GM21576 (cell line): ENCODE results near the gene ZSCAN10.

Experiments used
- ATAC-seq: cut with Tn5 transposase; IDR thresholded peaks from one replicate; pipeline ENCODE4 v1.9.1; 2021; ENCODE audit warnings: mild to moderate bottlenecking, moderate library complexity; ENCODE audit not compliant: unreplicated experiment

ZSCAN10 gene

GRCh38 chr16:3049921-3050481, 49.1 kb downstream of the ZSCAN10 start:
- ATAC-seq = no peak

GRCh38 chr16:3047387-3047720, 51.7 kb downstream of the ZSCAN10 start:
- ATAC-seq = no peak

- no peak for ATAC-seq
Observed at GRCh38 chr16:3046641-3047386, 52.3 kb downstream of the ZSCAN10 start.

DNA sequence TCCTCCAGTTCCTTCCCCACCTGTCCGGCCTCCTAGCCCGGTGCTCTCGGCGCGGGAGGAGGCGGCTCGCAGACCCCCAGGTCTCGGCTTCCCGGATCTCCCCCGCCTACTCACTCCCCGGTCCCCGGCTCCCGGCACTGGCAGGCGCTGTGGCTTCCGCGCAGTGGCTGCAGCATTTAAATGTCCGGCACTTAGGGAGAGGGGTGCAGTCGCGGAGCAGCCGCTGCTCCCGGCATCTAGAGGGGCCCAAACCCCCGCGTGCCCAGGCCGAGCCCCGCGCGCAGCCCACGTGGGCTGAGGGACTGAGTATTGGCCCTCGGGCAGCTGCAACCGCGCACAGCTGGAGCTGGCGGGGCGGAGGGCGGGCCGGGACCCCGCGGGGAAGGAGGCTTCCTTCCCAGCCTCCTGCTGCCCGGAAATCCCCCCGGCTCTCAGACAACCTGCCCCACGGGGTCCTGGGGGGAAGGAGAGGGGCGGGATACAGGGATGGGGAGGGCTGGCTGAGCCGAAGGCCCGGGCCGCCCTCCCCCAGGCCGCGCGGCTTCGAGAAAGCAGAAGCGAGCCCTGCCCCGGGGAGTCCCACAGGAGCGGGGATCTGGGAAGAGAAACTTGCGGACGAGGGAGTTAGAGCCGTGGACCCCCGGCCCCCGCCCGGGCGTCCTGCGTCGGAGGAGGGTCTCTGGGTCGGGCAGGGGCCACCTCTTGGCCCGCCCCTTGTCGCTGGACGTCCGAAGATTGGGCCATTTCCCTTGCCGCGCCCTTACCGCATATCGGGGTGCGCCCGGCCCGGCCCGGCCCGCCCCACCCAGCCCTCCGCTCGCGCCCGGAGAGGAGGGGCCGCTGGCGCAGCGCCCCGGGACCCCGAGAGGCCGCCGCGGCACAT, 53.1 kb downstream of the ZSCAN10 start, which contains the start of gene MMP25:
Gene MMP25 (plus strand): TSS at position 804 of the 883 bp plus-strand sequence. CDS start 357 bp downstream, outside the sequence.
- ATAC-seq = no peak

- ATAC-seq = no peak
Observed at GRCh38 chr16:3044708-3045107, 54.4 kb downstream of the ZSCAN10 start.

- ATAC-seq = no peak
Observed at GRCh38 chr16:3042376-3042775, 56.7 kb downstream of the ZSCAN10 start.

- ATAC-seq = no peak
Observed at GRCh38 chr16:3038896-3039295, 60.2 kb downstream of the ZSCAN10 start.
